GM13976 (cell line): ENCODE results near the gene ATP2B3.

ENCODE experiments used
- DNase-seq: peaks from one replicate; pipeline ENCODE4 v3.0.0; 2012; ENCODE audit warnings: low spot score
- CTCF ChIP-seq: IDR thresholded peaks from 2 replicates; pipeline ENCODE4 v1.5.1; 2012; ENCODE audit warnings: borderline replicate concordance, mild to moderate bottlenecking; ENCODE audit not compliant: insufficient read depth; ENCODE audit errors: extremely low read depth, missing control alignments, control extremely low read depth
- in situ Hi-C: fragments of 300-500 bp; cut with MboI; formaldehyde crosslinking; loops from one replicate; pipeline ENCODE4 v1.12.0; 2022; ENCODE audit warnings: low sequenced_read_pairs, mixed read lengths, inconsistent platforms; ENCODE audit not compliant: unreplicated experiment

Gene ATP2B3

DNA sequence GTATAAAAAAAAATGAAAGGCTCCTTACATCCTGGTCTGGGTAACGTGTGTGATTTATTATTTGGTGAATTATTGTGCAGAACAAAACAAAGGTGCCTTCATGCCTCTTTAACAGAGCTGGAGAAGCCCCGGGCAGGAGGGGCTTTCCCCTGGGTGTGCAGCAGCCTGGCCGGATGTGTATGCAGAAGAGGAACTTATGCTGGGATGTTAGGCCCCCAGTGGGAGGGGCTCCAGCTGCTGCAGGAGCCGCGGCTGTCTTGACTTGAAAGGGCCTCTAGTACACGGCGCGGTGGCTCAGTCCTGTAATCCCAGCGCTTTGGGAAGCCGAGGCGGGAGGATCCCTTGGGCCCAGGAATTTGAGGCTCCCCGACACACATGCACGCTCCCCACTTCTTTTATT is 65.5 kb downstream of the ATP2B3 start:
- in situ Hi-C loops: no loop called here
- TF ChIP-seq CTCF: no peak
- DNase-seq: peak; percentile 89

DNA sequence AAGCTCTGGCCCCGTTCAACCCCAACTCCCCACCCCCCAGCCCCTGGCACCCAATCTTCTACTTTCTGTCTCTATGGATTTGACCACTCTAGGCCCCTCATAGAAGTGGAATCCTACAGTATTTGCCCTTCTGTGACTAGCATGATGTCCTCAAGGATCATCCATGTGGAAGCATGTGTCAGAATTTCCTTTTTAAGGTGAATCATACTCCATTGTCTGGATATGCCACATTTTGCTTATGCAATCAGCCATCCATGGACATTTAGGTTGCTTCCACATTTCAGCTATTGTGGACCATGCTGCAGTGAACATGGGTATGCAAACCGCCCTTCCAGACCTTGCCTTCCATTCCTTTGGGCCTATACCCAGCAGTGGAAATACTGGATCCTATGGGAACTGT is 66.0 kb downstream of the ATP2B3 start:
- DNase-seq: no peak
- TF ChIP-seq CTCF: no peak
- in situ Hi-C loops: no loop called here

DNA sequence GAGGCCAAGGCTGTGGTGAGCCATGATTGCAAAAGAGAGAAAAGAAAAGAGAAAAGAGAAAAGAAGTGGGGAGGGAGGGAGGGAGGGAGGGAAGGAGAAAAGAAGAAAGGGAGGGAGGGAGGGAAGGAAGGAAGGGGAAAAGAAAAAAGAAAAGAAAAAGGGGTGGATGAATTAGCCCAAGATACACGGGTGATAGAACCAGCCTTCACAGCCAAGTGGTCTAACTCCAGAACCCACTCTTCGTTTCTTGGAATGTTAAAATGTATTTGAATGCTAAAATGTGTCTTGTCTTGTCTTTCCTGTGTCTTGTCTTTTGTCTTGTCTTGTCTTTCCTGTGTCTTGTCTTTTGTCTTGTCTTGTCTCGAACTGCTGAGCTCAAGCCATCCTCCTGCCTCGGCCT is 68.4 kb downstream of the ATP2B3 start:
- no peak for TF ChIP-seq CTCF
- in situ Hi-C loops: no loop called here
- no peak for DNase-seq

DNA sequence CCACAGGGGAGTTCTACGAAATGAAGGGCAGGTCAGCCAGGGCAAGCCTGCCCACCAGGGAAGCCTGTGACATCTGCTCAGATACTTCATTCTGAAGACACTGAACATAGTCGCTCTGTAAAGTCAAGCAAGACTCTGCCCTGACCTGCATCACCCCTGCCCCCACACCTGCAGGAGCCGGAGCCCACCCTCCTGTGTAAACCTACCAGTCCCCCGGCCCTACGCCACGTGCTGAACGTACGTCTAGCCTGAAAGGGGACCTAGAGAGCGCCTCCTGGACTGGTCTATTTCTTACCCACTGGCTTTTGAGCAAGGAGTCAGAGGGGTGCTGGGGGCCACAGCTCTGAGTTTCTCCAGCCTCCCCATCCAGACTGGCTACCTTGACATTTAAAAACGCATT is 69.9 kb downstream of the ATP2B3 start:
- TF ChIP-seq CTCF: no peak
- no peak for DNase-seq
- in situ Hi-C loops: no loop called here

DNA sequence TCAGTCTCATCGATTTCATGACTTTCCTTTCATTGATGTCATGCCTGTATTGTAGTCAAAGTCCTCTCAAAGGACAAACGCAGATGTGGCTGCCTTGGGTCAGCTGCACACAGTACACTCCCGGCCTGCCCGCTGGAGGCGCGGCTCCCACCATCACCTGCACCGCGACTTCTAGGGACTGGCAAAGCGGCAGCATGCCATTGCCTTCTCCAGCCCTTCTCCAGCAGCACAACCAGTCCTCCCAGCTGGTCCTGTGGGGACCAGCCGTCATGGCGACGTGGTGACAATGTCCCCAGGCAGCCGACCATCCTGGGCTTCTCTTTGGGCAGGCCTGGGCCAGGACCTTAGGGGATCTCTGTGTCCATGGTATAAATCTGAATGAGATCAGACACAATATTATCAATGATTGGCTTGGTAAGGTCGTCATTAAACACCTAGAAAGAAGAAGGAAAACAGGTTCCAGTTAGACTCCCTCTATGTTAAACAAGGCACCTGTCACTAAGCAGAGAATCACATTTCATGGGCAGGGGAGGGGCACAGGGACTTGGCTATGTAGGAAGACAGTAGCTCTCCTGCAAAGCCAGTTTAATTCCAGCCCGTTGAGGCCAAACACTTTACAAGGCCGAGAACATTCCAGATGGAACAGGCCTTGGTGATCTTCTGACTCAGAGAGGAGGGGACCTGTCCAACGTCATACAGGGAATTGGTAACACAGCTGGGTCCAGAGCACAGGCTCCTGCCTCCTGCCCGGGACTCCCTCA is 70.8 kb downstream of the ATP2B3 start:
- no peak for DNase-seq
- no peak for TF ChIP-seq CTCF
- in situ Hi-C loops: no loop called here

- TF ChIP-seq CTCF: no peak
- no peak for DNase-seq
- in situ Hi-C loops: no loop called here
These were observed 71.5 kb downstream of the ATP2B3 start for GRCh38 chrX:153588782-153589446.
